ENCODE measurements around the gene TMEM238L.

DNA sequence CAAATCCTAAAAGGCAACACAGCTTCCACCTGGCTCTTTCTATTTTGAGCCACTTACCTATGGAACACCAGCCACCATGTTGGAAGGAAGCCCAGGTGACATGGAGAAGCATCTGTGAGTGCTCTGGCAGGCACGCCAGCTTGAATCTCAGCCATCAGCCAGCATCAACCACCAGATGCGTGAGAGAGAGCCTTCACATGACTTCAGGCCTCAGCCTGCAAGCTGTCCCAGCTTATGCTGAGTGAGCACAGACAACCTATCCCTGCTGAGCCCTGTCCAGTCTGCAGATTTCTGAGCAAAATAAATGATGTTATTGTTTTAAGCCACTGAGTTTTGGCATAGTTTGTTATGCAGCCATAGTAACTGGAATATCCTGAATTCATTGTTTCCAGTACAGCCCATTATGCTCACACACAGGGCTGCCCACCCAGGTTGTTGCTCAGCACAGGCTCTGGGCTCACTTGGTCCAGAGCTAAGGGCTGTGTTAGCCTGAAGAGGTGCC is 35.1 kb downstream of the TMEM238L start:
- TF ChIP-seq, protein P1, sequence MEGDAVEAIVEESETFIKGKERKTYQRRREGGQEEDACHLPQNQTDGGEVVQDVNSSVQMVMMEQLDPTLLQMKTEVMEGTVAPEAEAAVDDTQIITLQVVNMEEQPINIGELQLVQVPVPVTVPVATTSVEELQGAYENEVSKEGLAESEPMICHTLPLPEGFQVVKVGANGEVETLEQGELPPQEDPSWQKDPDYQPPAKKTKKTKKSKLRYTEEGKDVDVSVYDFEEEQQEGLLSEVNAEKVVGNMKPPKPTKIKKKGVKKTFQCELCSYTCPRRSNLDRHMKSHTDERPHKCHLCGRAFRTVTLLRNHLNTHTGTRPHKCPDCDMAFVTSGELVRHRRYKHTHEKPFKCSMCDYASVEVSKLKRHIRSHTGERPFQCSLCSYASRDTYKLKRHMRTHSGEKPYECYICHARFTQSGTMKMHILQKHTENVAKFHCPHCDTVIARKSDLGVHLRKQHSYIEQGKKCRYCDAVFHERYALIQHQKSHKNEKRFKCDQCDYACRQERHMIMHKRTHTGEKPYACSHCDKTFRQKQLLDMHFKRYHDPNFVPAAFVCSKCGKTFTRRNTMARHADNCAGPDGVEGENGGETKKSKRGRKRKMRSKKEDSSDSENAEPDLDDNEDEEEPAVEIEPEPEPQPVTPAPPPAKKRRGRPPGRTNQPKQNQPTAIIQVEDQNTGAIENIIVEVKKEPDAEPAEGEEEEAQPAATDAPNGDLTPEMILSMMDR (conservative IDR thresholded peaks at IDR 0.05; ENCODE audit: low read length) = no peak
- no peak for TF ChIP-seq EZH2phosphoT487 (IDR thresholded peaks at IDR 0.05; ENCODE audit: borderline replicate concordance)
